ENCODE results near the gene SERPINH1. TPM values are rescaled to one million over a fixed set of nuclear protein-coding genes. Genes with fewer than 3 reads are reported as not detected.
A peak's percentile ranks its signal among the peaks of the same experiment; 100 is the strongest.

The SERPINH1 gene
- total RNA-seq, 4 donors from 2014 or later = 56.9 to 111 (median 95.5) TPM

GRCh38 chr11:75527130-75527529 lies 34.9 kb upstream of the SERPINH1 start:
- H3K9me3 ChIP-seq = no peaks in the 10 kb centered on the region
- no peak for DNase-seq (ENCODE audit: low spot score in 2 of 2)
- H3K4me1 ChIP-seq = peaks cover 24% of the 10 kb centered on the region
- H3K27me3 ChIP-seq = no peaks in the 10 kb centered on the region
- H3K4me3 ChIP-seq = no peak overlapping the region
- TF ChIP-seq POLR2AphosphoS5 (IDR thresholded peaks at IDR 0.05) = no peak
- no peak for TF ChIP-seq EP300 (IDR thresholded peaks at IDR 0.05)
- TF ChIP-seq POLR2A (IDR thresholded peaks at IDR 0.05) = no peak
- TF ChIP-seq, protein P1, sequence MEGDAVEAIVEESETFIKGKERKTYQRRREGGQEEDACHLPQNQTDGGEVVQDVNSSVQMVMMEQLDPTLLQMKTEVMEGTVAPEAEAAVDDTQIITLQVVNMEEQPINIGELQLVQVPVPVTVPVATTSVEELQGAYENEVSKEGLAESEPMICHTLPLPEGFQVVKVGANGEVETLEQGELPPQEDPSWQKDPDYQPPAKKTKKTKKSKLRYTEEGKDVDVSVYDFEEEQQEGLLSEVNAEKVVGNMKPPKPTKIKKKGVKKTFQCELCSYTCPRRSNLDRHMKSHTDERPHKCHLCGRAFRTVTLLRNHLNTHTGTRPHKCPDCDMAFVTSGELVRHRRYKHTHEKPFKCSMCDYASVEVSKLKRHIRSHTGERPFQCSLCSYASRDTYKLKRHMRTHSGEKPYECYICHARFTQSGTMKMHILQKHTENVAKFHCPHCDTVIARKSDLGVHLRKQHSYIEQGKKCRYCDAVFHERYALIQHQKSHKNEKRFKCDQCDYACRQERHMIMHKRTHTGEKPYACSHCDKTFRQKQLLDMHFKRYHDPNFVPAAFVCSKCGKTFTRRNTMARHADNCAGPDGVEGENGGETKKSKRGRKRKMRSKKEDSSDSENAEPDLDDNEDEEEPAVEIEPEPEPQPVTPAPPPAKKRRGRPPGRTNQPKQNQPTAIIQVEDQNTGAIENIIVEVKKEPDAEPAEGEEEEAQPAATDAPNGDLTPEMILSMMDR (IDR thresholded peaks at IDR 0.05) = no peak
- 95% methylated on average over 5 of the region's 5 CpGs for WGBS
- H3K36me3 ChIP-seq = no peaks in the 10 kb centered on the region
- no peak overlapping the region for H3K27ac ChIP-seq

DNA sequence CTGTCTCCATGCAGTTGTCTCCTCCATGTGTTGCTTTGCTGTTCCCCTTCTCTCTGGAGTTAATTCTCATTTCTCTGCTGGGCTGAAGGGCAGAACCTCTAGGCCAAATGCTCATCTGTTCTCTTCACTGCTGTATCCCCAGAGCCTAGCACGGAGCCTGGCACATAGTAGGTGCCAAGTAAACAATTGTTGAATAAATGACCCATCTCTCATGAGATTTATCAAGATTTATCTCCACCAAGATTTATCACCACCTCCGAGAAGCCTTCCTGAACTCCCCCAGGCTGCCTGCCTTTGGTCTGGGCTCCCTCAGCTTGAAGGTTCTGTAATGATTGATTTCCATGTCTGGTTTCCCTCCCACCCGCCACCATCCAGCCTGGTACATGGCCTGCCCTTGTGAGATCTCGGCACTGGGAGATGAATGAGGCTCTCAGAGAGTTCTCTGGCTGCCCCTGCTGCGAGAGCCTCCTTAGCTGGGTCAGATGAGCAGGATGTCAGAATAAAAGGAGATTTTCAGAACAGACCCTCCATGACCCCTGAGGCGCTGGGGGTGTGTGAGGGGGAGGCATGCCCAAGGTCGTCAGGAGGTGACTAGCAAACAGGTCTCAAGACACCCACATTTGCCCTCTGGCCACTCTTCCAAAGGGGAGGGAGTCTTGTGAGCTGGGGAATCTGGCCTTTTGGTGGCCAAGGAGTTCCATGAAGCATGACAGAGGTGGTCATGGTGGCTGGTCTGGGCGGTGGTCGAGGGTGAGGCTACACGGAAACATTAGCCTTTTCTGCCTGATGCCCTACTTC lies 33.9 kb upstream of the SERPINH1 start:
- TF ChIP-seq POLR2A (IDR thresholded peaks at IDR 0.05) (no peak), POLR2AphosphoS5 (IDR thresholded peaks at IDR 0.05) (no peak), EP300 (IDR thresholded peaks at IDR 0.05) (no peak)
- TF ChIP-seq, protein P1 (IDR thresholded peaks at IDR 0.05) = no peak
- H3K36me3 ChIP-seq = no peaks in the 10 kb centered on the region
- H3K27ac ChIP-seq = no peak overlapping the region
- DNase-seq (ENCODE audit: low spot score in 2 of 2) = no peak
- no peaks in the 10 kb centered on the region for H3K9me3 ChIP-seq
- H3K4me1 ChIP-seq = peaks cover 27% of the 10 kb centered on the region
- WGBS = 72% methylated on average over 10 of the region's 10 CpGs
- no peak overlapping the region for H3K4me3 ChIP-seq
- H3K27me3 ChIP-seq = no peaks in the 10 kb centered on the region

DNA sequence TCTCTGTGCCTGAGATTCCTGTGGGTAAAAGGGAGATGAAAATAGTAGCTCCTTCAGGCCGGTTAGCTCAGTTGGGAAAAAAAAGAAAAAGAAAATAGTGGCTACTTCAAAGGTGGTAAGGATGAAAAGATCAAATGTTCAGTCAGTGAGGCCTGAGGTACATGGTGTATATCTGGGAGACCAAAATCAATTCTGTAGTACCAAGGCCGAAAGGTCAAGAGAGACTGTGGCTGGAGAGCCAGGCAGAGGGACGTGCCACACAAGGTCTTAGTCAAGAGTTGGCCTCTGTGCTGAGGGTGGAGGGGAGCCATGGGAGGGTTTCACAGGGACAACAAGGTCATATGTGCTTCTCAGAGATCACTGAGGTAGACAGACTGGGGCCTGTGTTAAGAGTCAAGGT lies 31.5 kb upstream of the SERPINH1 start:
- Histone ChIP-seq H3K4me1 (peaks cover 19% of the 10 kb centered on the region), H3K27me3 (no peaks in the 10 kb centered on the region), H3K4me3 (no peak overlapping the region), H3K9me3 (no peaks in the 10 kb centered on the region), H3K36me3 (no peaks in the 10 kb centered on the region), H3K27ac (no peak overlapping the region)
- no peak for DNase-seq (ENCODE audit: low spot score in 2 of 2)
- WGBS = 65% methylated on average over 3 of the region's 3 CpGs
- TF ChIP-seq, protein P1 (IDR thresholded peaks at IDR 0.05) = no peak
- TF ChIP-seq POLR2A (IDR thresholded peaks at IDR 0.05) = no peak
- no peak for TF ChIP-seq EP300 (IDR thresholded peaks at IDR 0.05)
- no peak for TF ChIP-seq POLR2AphosphoS5 (IDR thresholded peaks at IDR 0.05)

- no peaks in the 10 kb centered on the region for H3K27me3 ChIP-seq
- WGBS = 79% methylated on average over 4 of the region's 4 CpGs
- no peak overlapping the region for H3K27ac ChIP-seq
- H3K9me3 ChIP-seq = no peaks in the 10 kb centered on the region
- H3K36me3 ChIP-seq = no peaks in the 10 kb centered on the region
- DNase-seq (ENCODE audit: low spot score in 2 of 2) = no peak
- no peak for TF ChIP-seq EP300 (IDR thresholded peaks at IDR 0.05)
- TF ChIP-seq, protein P1 (IDR thresholded peaks at IDR 0.05) = no peak
- TF ChIP-seq POLR2A (IDR thresholded peaks at IDR 0.05) = no peak
- TF ChIP-seq POLR2AphosphoS5 (IDR thresholded peaks at IDR 0.05) = no peak
- H3K4me3 ChIP-seq = no peak overlapping the region
- H3K4me1 ChIP-seq = peaks cover 14% of the 10 kb centered on the region
These were observed 30.7 kb upstream of the SERPINH1 start for GRCh38 chr11:75531325-75531724.

- Histone ChIP-seq H3K27me3 (no peaks in the 10 kb centered on the region), H3K4me3 (no peak overlapping the region), H3K4me1 (peaks cover 11% of the 10 kb centered on the region), H3K36me3 (no peaks in the 10 kb centered on the region), H3K9me3 (no peaks in the 10 kb centered on the region), H3K27ac (no peak overlapping the region)
- WGBS = 44% methylated on average over 7 of the region's 7 CpGs
- peak in 1 of 2 donors; percentile 82 for DNase-seq (ENCODE audit: low spot score in 2 of 2)
- TF ChIP-seq EP300 (IDR thresholded peaks at IDR 0.05) = no peak
- TF ChIP-seq POLR2AphosphoS5 (IDR thresholded peaks at IDR 0.05) = no peak
- TF ChIP-seq, protein P1 (IDR thresholded peaks at IDR 0.05) = peak; percentile 79 to 86
These were observed 29.6 kb upstream of the SERPINH1 start for GRCh38 chr11:75532200-75533048.
